ENCODE data around the gene CDKN3.

Gene CDKN3

GRCh38 chr14:54450535-54450934 is 53.7 kb downstream of the CDKN3 start:
- Histone ChIP-seq H2BK12ac (ENCODE audit: low read length) (no peak overlapping the region), H3K36me3 (ENCODE audit: control insufficient read depth in 1 of 2, insufficient read depth in 2 of 2, low read length in 2 of 2) (no peaks in the 10 kb centered on the region), H3K23ac (ENCODE audit: low read length) (no peak overlapping the region), H3K79me2 (ENCODE audit: control insufficient read depth, insufficient read depth, low read length, poor library complexity) (no peaks in the 10 kb centered on the region), H3K79me1 (ENCODE audit: low read length) (no peaks in the 10 kb centered on the region), H4K8ac (ENCODE audit: low read depth, low read length) (no peak overlapping the region), H3K4ac (ENCODE audit: low read depth, low read length) (no peak overlapping the region), H4K91ac (ENCODE audit: low read depth, low read length) (no peak overlapping the region), H2AFZ (ENCODE audit: insufficient read depth, low read length, poor library complexity) (no peak overlapping the region), H3K14ac (ENCODE audit: low read length) (no peak overlapping the region), H3K4me2 (ENCODE audit: low read length) (no peak overlapping the region), H3K9ac (ENCODE audit: low read length) (no peak overlapping the region), H3K27me3 (ENCODE audit: insufficient read depth, low read length) (no peaks in the 10 kb centered on the region), H3K18ac (ENCODE audit: low read length) (no peak overlapping the region), H2BK120ac (ENCODE audit: insufficient read depth, low read length, poor library complexity) (no peak overlapping the region), H2AK5ac (ENCODE audit: low read length) (no peak overlapping the region), H3K4me3 (ENCODE audit: low read depth, low read length) (no peak overlapping the region), H3K27ac (ENCODE audit: low read depth, low read length) (no peak overlapping the region), H4K12ac (ENCODE audit: low read depth, low read length) (no peak overlapping the region), H3K4me1 (ENCODE audit: control insufficient read depth in 1 of 2, insufficient read depth in 2 of 2, low read length in 2 of 2) (no peaks in the 10 kb centered on the region), H3K9me3 (ENCODE audit: insufficient read depth, low read depth, low read length) (no peaks in the 10 kb centered on the region), H2BK5ac (ENCODE audit: low read depth, low read length, poor library complexity) (no peak overlapping the region)
- WGBS (ENCODE audit: extremely low coverage, insufficient coverage, insufficient read length): no CpG with 5 or more reads among the region's 3 CpGs
- DNase-seq: peak in 1 of 2 donors; percentile 37

DNA sequence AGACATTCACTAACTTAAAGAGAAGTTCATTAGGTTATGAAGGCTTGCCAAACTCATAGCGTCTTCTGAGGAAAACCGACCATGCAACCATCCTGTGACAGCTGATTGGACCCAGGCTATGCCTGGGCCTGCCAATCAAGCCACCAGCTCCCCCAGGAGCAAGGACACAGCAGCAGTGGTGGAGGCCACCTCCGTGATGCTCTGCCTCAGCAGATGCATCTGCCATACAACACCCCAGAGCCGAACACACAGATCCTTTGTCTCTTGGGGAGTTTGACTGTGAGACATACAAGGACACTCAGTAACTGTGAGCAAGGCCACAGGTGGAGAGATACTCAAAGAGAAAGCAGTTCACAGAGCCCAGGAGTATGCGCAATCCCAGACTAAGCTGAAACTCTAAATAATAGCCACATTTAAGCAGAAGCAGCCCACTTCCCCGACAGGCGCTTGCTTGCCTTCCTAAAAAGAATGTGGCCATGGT is 54.4 kb downstream of the CDKN3 start:
- no peaks in the 10 kb centered on the region for H3K4me1 ChIP-seq (ENCODE audit: control insufficient read depth in 1 of 2, insufficient read depth in 2 of 2, low read length in 2 of 2)
- H3K79me2 ChIP-seq (ENCODE audit: control insufficient read depth, insufficient read depth, low read length, poor library complexity): no peaks in the 10 kb centered on the region
- no peaks in the 10 kb centered on the region for H3K79me1 ChIP-seq (ENCODE audit: low read length)
- H2BK12ac ChIP-seq (ENCODE audit: low read length): no peak overlapping the region
- H3K36me3 ChIP-seq (ENCODE audit: control insufficient read depth in 1 of 2, insufficient read depth in 2 of 2, low read length in 2 of 2): no peaks in the 10 kb centered on the region
- H4K91ac ChIP-seq (ENCODE audit: low read depth, low read length): no peak overlapping the region
- H3K23ac ChIP-seq (ENCODE audit: low read length): no peak overlapping the region
- no peaks in the 10 kb centered on the region for H3K9me3 ChIP-seq (ENCODE audit: insufficient read depth, low read depth, low read length)
- H3K18ac ChIP-seq (ENCODE audit: low read length): no peak overlapping the region
- no peak overlapping the region for H4K12ac ChIP-seq (ENCODE audit: low read depth, low read length)
- no peak overlapping the region for H3K14ac ChIP-seq (ENCODE audit: low read length)
- WGBS (ENCODE audit: extremely low coverage, insufficient coverage, insufficient read length): no CpG with 5 or more reads among the region's 7 CpGs
- H3K4me2 ChIP-seq (ENCODE audit: low read length): no peak overlapping the region
- H3K4ac ChIP-seq (ENCODE audit: low read depth, low read length): no peak overlapping the region
- H3K27ac ChIP-seq (ENCODE audit: low read depth, low read length): no peak overlapping the region
- H3K4me3 ChIP-seq (ENCODE audit: low read depth, low read length): no peak overlapping the region
- H2BK120ac ChIP-seq (ENCODE audit: insufficient read depth, low read length, poor library complexity): no peak overlapping the region
- no peak for DNase-seq
- no peak overlapping the region for H2AFZ ChIP-seq (ENCODE audit: insufficient read depth, low read length, poor library complexity)
- H2AK5ac ChIP-seq (ENCODE audit: low read length): no peak overlapping the region
- H2BK5ac ChIP-seq (ENCODE audit: low read depth, low read length, poor library complexity): no peak overlapping the region
- no peak overlapping the region for H3K9ac ChIP-seq (ENCODE audit: low read length)
- no peak overlapping the region for H4K8ac ChIP-seq (ENCODE audit: low read depth, low read length)
- no peaks in the 10 kb centered on the region for H3K27me3 ChIP-seq (ENCODE audit: insufficient read depth, low read length)

GRCh38 chr14:54451961-54452360 is 55.2 kb downstream of the CDKN3 start:
- Histone ChIP-seq H3K79me1 (ENCODE audit: low read length) (no peaks in the 10 kb centered on the region), H2AK5ac (ENCODE audit: low read length) (no peak overlapping the region), H3K27ac (ENCODE audit: low read depth, low read length) (no peak overlapping the region), H4K8ac (ENCODE audit: low read depth, low read length) (no peak overlapping the region), H2BK12ac (ENCODE audit: low read length) (no peak overlapping the region), H3K4me2 (ENCODE audit: low read length) (no peak overlapping the region), H3K9me3 (ENCODE audit: insufficient read depth, low read depth, low read length) (no peaks in the 10 kb centered on the region), H2BK120ac (ENCODE audit: insufficient read depth, low read length, poor library complexity) (no peak overlapping the region), H3K23ac (ENCODE audit: low read length) (no peak overlapping the region), H3K36me3 (ENCODE audit: control insufficient read depth in 1 of 2, insufficient read depth in 2 of 2, low read length in 2 of 2) (no peaks in the 10 kb centered on the region), H3K79me2 (ENCODE audit: control insufficient read depth, insufficient read depth, low read length, poor library complexity) (no peaks in the 10 kb centered on the region), H3K18ac (ENCODE audit: low read length) (no peak overlapping the region), H3K4me3 (ENCODE audit: low read depth, low read length) (no peak overlapping the region), H4K91ac (ENCODE audit: low read depth, low read length) (no peak overlapping the region), H3K27me3 (ENCODE audit: insufficient read depth, low read length) (no peaks in the 10 kb centered on the region), H2BK5ac (ENCODE audit: low read depth, low read length, poor library complexity) (no peak overlapping the region), H3K4me1 (ENCODE audit: control insufficient read depth in 1 of 2, insufficient read depth in 2 of 2, low read length in 2 of 2) (no peaks in the 10 kb centered on the region), H3K14ac (ENCODE audit: low read length) (no peak overlapping the region), H3K9ac (ENCODE audit: low read length) (no peak overlapping the region), H4K12ac (ENCODE audit: low read depth, low read length) (no peak overlapping the region), H2AFZ (ENCODE audit: insufficient read depth, low read length, poor library complexity) (no peak overlapping the region), H3K4ac (ENCODE audit: low read depth, low read length) (no peak overlapping the region)
- no CpG with 5 or more reads among the region's 3 CpGs for WGBS (ENCODE audit: extremely low coverage, insufficient coverage, insufficient read length)
- DNase-seq: peak in 1 of 2 donors; percentile 12

DNA sequence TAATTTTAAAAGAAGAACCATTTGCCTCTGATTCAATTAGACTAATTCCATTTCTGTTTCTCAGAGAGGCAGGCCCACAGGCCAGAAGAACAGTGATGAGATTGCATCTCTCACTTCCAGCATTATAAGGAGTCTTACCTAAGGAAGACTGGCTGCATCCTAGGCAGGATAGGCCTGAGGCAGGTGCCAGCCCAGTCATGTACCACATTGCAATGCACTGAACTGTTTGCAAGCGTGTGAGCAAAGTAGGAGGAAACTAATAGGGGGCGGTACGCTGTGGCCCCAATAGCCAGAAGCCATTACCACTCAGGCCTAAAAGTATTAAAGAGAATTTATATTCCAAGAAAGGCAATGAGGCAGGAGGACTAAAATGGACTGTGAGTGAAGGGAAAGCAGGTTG is 56.4 kb downstream of the CDKN3 start:
- H3K23ac ChIP-seq (ENCODE audit: low read length): no peak overlapping the region
- no peak overlapping the region for H2BK5ac ChIP-seq (ENCODE audit: low read depth, low read length, poor library complexity)
- H3K4me2 ChIP-seq (ENCODE audit: low read length): no peak overlapping the region
- H2BK12ac ChIP-seq (ENCODE audit: low read length): no peak overlapping the region
- H3K14ac ChIP-seq (ENCODE audit: low read length): no peak overlapping the region
- no CpG with 5 or more reads among the region's 3 CpGs for WGBS (ENCODE audit: extremely low coverage, insufficient coverage, insufficient read length)
- no peak overlapping the region for H3K9ac ChIP-seq (ENCODE audit: low read length)
- H4K12ac ChIP-seq (ENCODE audit: low read depth, low read length): no peak overlapping the region
- no peak overlapping the region for H4K91ac ChIP-seq (ENCODE audit: low read depth, low read length)
- H3K4me3 ChIP-seq (ENCODE audit: low read depth, low read length): no peak overlapping the region
- no peaks in the 10 kb centered on the region for H3K36me3 ChIP-seq (ENCODE audit: control insufficient read depth in 1 of 2, insufficient read depth in 2 of 2, low read length in 2 of 2)
- no peak overlapping the region for H2AK5ac ChIP-seq (ENCODE audit: low read length)
- H3K9me3 ChIP-seq (ENCODE audit: insufficient read depth, low read depth, low read length): no peaks in the 10 kb centered on the region
- no peaks in the 10 kb centered on the region for H3K4me1 ChIP-seq (ENCODE audit: control insufficient read depth in 1 of 2, insufficient read depth in 2 of 2, low read length in 2 of 2)
- H3K27ac ChIP-seq (ENCODE audit: low read depth, low read length): no peak overlapping the region
- H2AFZ ChIP-seq (ENCODE audit: insufficient read depth, low read length, poor library complexity): no peak overlapping the region
- no peak overlapping the region for H4K8ac ChIP-seq (ENCODE audit: low read depth, low read length)
- H2BK120ac ChIP-seq (ENCODE audit: insufficient read depth, low read length, poor library complexity): no peak overlapping the region
- no peaks in the 10 kb centered on the region for H3K79me2 ChIP-seq (ENCODE audit: control insufficient read depth, insufficient read depth, low read length, poor library complexity)
- DNase-seq: no peak
- H3K4ac ChIP-seq (ENCODE audit: low read depth, low read length): no peak overlapping the region
- H3K27me3 ChIP-seq (ENCODE audit: insufficient read depth, low read length): no peaks in the 10 kb centered on the region
- H3K79me1 ChIP-seq (ENCODE audit: low read length): no peaks in the 10 kb centered on the region
- no peak overlapping the region for H3K18ac ChIP-seq (ENCODE audit: low read length)

All from trophoblast cell (in vitro differentiated cells and primary cell).